Measurements from ENCODE around the gene VN1R5.

VN1R5 gene

DNA sequence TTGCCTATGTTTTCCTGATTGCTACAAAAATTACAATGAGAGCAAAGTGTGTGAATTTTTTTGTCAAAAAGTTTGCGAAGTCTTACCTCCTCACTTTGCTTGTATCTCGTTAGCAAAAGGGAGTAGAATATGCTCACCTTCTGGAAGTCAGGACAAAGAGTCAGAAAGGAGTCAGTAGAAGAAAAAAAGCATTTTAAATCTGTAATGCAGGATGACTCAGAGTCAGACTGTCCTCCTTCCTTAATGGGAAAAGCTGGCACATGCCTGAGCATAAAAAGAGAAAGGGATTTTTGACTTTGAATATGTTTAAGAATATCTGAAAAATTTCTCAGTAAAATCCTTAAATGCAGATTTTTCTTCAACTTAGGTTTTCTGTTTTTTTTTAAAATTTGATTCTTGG lies 14.2 kb upstream of the VN1R5 start:
- H3K4me1 ChIP-seq (ENCODE audit: insufficient read depth, low read length) = no peaks in the 10 kb centered on the region
- H2AFZ ChIP-seq (ENCODE audit: low read depth, low read length) = no peak overlapping the region
- no peaks in the 10 kb centered on the region for H3K9me3 ChIP-seq (ENCODE audit: low read length)
- no peaks in the 10 kb centered on the region for H3K27me3 ChIP-seq (ENCODE audit: insufficient read depth, low read length)
- no peaks in the 10 kb centered on the region for H3K36me3 ChIP-seq (ENCODE audit: insufficient read depth, low read length)
- H3K4me3 ChIP-seq (ENCODE audit: low read length) = no peak overlapping the region

DNA sequence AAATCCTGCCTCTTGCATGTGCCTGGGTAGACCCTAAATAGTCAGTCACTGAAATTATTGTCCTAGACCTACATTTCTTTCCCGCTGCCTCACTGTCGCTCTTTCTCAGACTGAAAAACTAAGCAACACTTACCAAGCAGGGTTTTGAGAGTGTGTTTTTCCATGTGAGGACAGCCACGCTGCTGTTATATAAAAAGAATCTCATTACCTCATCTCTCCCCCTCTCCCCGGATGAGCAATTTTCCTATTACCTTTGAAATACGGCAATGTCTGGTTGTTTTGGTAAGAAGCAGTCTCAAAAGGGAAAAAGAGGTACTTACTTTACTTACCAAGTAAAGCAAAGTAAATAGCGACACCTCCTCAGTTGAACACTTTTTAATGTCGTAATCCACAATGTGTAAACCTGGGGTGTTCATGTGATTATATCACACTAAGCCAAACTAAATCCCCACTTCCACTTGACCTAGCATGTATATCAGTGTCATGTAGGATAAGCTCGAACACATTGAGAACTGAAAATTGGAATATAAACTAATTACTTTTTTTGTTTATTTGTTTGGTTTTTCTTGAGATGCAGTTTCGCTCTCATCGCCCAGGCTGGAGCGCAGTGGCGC lies 12.2 kb upstream of the VN1R5 start:
- Histone ChIP-seq H2AFZ (ENCODE audit: low read depth, low read length) (no peak overlapping the region), H3K9me3 (ENCODE audit: low read length) (no peaks in the 10 kb centered on the region), H3K36me3 (ENCODE audit: insufficient read depth, low read length) (no peaks in the 10 kb centered on the region), H3K4me1 (ENCODE audit: insufficient read depth, low read length) (no peaks in the 10 kb centered on the region), H3K27me3 (ENCODE audit: insufficient read depth, low read length) (no peaks in the 10 kb centered on the region), H3K4me3 (ENCODE audit: low read length) (no peak overlapping the region)

DNA sequence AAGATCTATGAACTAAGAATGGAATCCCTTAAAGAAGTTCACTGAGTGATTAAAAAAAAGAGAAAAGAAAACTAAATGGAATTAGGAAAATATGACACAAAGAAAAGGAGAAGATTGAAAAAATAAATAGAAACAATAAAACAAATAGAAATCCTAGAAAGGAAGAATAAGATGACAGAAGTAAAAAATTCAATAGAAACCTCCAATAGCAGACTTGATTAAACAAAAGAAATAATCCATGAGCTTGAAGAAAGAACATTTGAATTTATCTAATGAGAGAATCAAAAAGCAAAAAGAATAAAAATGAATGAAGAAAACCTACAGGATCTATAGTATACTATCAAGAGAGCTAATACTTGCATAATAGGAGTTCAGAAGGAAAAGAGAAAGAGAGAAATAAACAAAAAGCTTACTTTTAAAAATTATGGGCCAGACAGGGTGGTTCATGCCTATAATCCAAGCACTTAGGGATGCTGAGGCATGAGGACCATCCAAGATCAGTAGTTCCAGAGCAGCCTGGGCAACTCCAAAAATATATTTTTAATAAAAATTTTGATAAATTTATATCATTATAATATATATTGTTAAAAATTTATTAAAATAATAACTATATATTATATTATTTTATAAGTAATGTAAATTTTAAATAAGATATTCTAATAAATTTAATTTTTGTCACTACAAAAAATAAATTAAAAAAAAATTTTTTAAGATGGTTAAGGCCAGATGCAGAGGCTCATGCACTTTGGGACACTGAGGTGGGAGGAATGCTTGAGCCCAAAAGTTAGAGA lies 9.4 kb upstream of the VN1R5 start:
- no peaks in the 10 kb centered on the region for H3K36me3 ChIP-seq (ENCODE audit: insufficient read depth, low read length)

DNA sequence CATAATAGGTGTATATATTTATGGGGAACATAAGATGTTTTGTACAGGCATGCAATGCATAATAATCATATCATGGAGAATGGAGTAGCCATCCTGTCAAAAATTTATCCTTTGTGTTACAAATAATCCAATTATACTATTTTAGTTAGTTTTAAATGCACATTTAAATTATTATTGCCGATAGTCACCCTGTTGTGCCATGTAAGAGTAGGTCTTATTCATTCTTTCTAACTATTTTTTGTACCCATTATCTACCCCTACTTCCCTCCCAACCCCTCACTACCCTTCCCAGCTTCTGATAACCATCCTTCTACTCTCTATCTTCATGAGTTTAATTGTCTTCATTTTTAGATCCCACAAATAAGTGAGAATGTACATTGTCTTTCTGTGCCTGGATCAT lies 8.3 kb upstream of the VN1R5 start:
- Histone ChIP-seq H3K36me3 (ENCODE audit: insufficient read depth, low read length) (no peaks in the 10 kb centered on the region), H2AFZ (ENCODE audit: low read depth, low read length) (no peak overlapping the region), H3K9me3 (ENCODE audit: low read length) (no peaks in the 10 kb centered on the region), H3K4me1 (ENCODE audit: insufficient read depth, low read length) (no peaks in the 10 kb centered on the region), H3K4me3 (ENCODE audit: low read length) (no peak overlapping the region), H3K27me3 (ENCODE audit: insufficient read depth, low read length) (no peaks in the 10 kb centered on the region)

More for the DNA sequence above, 9.4 kb upstream of the VN1R5 start:
- Histone ChIP-seq H3K4me1 (ENCODE audit: insufficient read depth, low read length) (no peaks in the 10 kb centered on the region), H3K9me3 (ENCODE audit: low read length) (no peaks in the 10 kb centered on the region), H2AFZ (ENCODE audit: low read depth, low read length) (no peak overlapping the region), H3K4me3 (ENCODE audit: low read length) (no peak overlapping the region), H3K27me3 (ENCODE audit: insufficient read depth, low read length) (no peaks in the 10 kb centered on the region)

DNA sequence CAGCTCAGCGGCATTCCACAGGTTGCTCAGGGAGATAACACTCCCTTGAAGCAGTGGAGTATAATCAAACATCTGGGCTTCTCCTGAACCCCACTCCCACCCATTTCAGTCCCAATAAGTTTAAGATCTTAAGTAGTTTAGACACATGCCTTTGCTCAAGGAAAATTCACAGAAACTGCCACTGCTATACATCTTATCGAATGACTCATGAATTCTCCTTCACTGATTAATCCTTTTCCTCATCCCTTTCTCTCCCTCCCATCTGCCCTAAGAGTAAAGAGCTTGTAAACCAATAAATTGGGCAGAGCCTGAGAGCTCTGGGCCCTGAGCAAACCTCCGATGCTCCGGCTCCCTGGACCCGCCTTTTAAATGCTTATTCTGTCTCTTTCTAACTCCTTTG lies 10.2 kb downstream of the VN1R5 start:
- Histone ChIP-seq H2AFZ (ENCODE audit: low read depth, low read length) (no peak overlapping the region), H3K36me3 (ENCODE audit: insufficient read depth, low read length) (no peaks in the 10 kb centered on the region), H3K4me1 (ENCODE audit: insufficient read depth, low read length) (no peaks in the 10 kb centered on the region), H3K4me3 (ENCODE audit: low read length) (no peak overlapping the region), H3K9me3 (ENCODE audit: low read length) (no peaks in the 10 kb centered on the region), H3K27me3 (ENCODE audit: insufficient read depth, low read length) (no peaks in the 10 kb centered on the region)

DNA sequence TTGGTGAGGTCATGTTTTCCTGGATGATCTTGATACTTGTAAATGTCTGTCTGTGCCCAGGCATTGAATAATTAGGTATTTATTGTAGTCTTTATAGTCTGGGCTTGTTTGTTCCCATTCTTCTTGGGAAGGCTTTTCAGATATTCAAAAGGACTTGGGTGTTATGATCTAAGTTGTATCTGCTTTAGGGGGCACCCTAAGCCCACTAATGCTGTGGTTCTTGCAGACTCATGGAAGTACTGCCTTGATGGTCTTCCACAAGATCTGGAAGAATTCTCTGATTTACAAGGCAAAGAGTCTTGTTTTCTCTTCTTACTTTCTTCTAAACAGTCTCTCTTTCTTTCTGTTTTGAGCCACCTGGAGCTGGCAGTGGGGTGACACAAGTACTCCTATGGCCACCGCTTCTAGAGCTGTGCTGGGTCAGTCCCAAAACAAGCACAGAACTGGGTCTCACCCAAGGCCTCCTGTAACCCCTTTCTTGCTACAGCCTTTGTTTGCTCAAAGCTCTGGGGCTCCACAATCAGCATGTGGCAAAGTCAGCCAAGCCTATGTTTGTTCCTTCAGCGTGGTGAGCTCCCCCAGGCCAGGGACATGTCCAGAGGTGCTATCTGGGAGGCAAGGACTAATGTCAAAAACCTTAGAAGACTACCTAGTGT lies 12.6 kb downstream of the VN1R5 start:
- Histone ChIP-seq H3K4me3 (ENCODE audit: low read length) (no peak overlapping the region), H3K36me3 (ENCODE audit: insufficient read depth, low read length) (no peaks in the 10 kb centered on the region), H3K27me3 (ENCODE audit: insufficient read depth, low read length) (no peaks in the 10 kb centered on the region), H3K4me1 (ENCODE audit: insufficient read depth, low read length) (no peaks in the 10 kb centered on the region), H3K9me3 (ENCODE audit: low read length) (no peaks in the 10 kb centered on the region), H2AFZ (ENCODE audit: low read depth, low read length) (no peak overlapping the region)

DNA sequence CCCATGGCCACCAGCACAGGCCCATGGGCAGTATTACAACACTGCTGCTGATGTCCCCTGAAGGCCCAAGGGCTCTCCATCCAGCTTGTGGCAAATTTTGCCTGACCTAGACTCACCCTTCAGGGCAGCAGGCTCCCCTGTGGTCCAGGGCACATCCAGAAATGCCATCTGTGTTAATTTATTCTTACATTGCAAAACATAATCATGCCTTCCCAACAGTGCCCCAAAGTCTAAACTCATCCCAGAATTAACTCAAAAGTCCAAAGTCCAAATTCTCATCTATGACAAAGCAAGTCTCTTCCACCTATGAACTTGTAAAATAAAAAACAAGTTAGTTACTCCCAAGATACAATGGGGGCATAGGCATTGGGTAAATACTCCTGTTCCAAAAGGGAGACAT lies 13.3 kb downstream of the VN1R5 start:
- Histone ChIP-seq H3K27me3 (ENCODE audit: insufficient read depth, low read length) (no peaks in the 10 kb centered on the region), H2AFZ (ENCODE audit: low read depth, low read length) (no peak overlapping the region), H3K4me1 (ENCODE audit: insufficient read depth, low read length) (no peaks in the 10 kb centered on the region), H3K9me3 (ENCODE audit: low read length) (no peaks in the 10 kb centered on the region), H3K36me3 (ENCODE audit: insufficient read depth, low read length) (no peaks in the 10 kb centered on the region), H3K4me3 (ENCODE audit: low read length) (no peak overlapping the region)

DNA sequence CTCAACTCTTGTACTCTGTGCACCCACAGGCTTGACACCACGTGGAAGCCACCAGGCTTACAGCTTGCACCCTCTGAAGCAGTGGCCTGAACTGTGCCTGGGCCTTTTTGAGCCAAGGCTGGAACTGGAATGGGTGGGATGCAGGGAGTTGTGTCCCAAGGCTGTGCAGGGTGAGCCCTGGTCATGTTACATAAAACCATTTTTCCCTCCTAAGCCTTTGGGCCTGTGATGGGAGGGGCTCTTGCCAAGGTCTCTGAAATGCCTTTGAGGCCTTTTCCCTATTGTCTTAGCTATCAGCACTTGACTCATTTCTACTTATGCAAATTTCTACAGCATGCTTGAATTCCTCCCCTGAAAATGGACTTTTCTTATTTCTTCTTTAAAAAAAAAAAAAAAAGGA lies 14.1 kb downstream of the VN1R5 start:
- no peak overlapping the region for H2AFZ ChIP-seq (ENCODE audit: low read depth, low read length)
- no peaks in the 10 kb centered on the region for H3K36me3 ChIP-seq (ENCODE audit: insufficient read depth, low read length)
- no peaks in the 10 kb centered on the region for H3K9me3 ChIP-seq (ENCODE audit: low read length)
- no peak overlapping the region for H3K4me3 ChIP-seq (ENCODE audit: low read length)
- no peaks in the 10 kb centered on the region for H3K4me1 ChIP-seq (ENCODE audit: insufficient read depth, low read length)
- no peaks in the 10 kb centered on the region for H3K27me3 ChIP-seq (ENCODE audit: insufficient read depth, low read length)

DNA sequence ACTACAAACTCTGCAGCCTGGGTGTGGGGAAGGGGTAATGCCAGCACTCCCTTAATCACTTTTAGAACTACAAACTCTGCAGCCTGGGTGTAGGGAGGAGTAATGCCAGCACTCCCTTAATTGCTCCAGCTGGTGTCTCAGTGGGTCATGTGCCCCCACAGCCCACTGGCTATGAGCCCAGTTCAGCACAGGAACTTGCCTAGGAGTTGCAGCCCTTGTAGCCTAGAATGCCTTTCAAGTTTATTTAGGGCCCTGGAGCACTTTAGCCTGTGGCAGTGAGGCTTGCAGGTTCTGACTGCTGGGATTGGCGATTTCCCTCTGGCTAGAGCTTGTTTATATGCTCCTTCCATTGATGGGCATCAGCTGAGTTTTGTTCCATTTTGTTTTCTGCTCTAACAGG lies 17.1 kb downstream of the VN1R5 start:
- Histone ChIP-seq H3K4me1 (ENCODE audit: insufficient read depth, low read length) (no peaks in the 10 kb centered on the region), H3K4me3 (ENCODE audit: low read length) (no peak overlapping the region), H3K36me3 (ENCODE audit: insufficient read depth, low read length) (no peaks in the 10 kb centered on the region), H2AFZ (ENCODE audit: low read depth, low read length) (no peak overlapping the region), H3K27me3 (ENCODE audit: insufficient read depth, low read length) (no peaks in the 10 kb centered on the region), H3K9me3 (ENCODE audit: low read length) (no peaks in the 10 kb centered on the region)

DNA sequence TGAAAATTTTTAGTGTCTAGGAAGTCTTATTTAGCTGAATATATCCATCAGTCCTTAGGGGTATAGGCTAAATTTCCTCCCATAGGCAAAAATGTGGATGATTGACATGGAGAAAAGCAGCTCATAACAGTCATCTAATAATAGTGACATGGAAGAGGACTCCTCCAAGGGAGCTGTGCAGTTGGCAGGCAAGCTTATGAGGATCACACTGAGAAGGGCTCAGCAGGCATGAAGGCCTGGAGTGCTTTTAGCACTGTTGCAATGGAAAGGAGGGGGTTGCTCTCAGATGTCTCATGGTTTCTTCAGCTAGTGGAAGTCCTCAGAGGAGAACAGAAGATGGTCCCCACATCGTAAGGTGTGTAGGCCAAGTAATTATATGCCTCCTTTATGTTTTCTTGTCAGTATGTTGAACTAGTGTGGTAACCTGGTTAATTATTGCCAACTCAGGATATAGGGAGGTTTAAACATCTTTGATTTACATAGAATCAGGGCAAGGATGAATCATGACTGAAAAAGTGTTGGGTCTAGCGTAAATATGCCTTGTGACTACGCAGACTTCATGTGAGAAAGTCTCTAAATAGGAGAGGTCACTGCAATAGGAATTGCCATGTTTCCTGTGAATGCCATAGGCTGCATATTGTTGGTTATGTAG lies 18.9 kb downstream of the VN1R5 start:
- Histone ChIP-seq H2AFZ (ENCODE audit: low read depth, low read length) (no peak overlapping the region), H3K9me3 (ENCODE audit: low read length) (no peaks in the 10 kb centered on the region), H3K4me3 (ENCODE audit: low read length) (no peak overlapping the region), H3K36me3 (ENCODE audit: insufficient read depth, low read length) (no peaks in the 10 kb centered on the region), H3K4me1 (ENCODE audit: insufficient read depth, low read length) (no peaks in the 10 kb centered on the region), H3K27me3 (ENCODE audit: insufficient read depth, low read length) (no peaks in the 10 kb centered on the region)

DNA sequence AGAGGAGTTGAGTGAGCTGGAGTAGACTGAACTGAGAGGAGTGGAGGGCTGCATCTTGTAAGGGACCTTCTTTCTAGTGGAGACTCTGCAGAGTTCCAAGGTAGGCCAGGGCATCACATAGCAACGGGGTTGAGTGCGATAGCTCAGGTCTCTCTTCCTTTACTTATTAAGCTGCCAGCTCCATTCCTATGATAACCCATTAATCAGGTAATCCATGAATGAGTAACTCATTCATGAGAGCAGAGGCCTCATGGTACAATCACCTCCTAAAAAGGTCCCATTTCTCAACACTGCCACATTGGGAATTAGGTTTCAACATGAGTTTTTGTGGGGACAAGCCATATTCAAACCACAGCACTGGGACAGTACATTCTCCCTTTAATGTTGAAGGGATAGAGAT lies 21.3 kb downstream of the VN1R5 start:
- no peaks in the 10 kb centered on the region for H3K4me1 ChIP-seq (ENCODE audit: insufficient read depth, low read length)
- no peaks in the 10 kb centered on the region for H3K9me3 ChIP-seq (ENCODE audit: low read length)
- H3K27me3 ChIP-seq (ENCODE audit: insufficient read depth, low read length) = no peaks in the 10 kb centered on the region
- H3K4me3 ChIP-seq (ENCODE audit: low read length) = no peak overlapping the region
- no peaks in the 10 kb centered on the region for H3K36me3 ChIP-seq (ENCODE audit: insufficient read depth, low read length)
- no peak overlapping the region for H2AFZ ChIP-seq (ENCODE audit: low read depth, low read length)

DNA sequence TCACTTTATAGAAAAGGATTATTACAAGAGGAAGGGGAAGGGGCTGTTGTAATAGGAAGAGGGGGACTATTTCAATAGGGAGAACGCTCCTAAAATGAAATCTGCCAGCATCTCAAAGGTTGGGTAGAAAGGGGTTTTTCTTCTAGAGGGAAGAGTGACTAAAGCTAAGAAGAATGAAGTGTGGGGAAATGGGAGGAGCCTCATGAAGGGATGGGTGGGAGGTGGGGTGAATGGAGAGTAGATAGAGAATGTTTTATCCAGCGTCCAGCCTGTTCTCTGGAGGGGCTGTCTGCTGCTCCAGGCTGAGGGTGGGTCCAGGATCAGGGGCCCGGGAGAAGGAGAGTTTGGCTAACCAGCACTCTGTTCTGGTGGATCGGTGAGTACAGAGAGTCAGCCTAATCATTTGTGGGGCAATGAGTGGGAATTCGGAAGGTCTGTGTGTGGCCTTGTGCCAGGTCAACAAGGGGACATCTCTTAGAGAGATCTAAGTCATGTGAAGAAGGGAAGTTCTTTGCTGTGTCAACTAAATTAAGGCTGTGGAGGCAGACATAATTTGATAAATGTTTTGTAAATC lies 25.2 kb downstream of the VN1R5 start:
- H3K9me3 ChIP-seq (ENCODE audit: low read length) = peaks cover 2% of the 10 kb centered on the region
- H3K4me3 ChIP-seq (ENCODE audit: low read length) = no peak overlapping the region
- no peak overlapping the region for H2AFZ ChIP-seq (ENCODE audit: low read depth, low read length)
- no peaks in the 10 kb centered on the region for H3K36me3 ChIP-seq (ENCODE audit: insufficient read depth, low read length)
- H3K27me3 ChIP-seq (ENCODE audit: insufficient read depth, low read length) = no peaks in the 10 kb centered on the region
- no peaks in the 10 kb centered on the region for H3K4me1 ChIP-seq (ENCODE audit: insufficient read depth, low read length)

DNA sequence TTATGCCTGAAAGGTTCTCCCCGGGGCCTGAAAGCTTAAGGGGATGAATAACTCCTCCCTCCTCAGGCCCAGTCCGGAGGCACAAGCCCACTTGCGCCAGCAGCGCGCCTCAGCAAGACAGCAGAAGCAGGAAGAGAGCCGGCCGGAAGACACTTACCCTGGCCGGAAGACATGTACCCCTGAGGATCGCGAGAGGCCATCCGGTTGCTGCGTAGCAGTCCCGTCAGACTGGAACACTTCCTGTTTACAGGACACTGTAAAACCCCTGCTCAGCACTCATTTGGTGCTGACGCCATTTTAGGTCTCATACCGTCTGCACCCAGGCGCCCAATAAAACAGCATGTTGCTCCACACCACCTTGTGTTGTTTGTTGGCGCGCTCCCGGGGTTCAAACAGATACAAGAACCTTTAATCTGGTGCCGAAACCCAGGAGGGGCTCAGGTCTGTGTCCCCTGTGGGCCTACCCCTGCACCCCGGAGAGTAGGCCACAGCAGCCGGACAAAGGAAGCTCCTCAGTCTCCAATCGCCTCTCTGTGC lies 30.3 kb downstream of the VN1R5 start:
- Histone ChIP-seq H3K27me3 (ENCODE audit: insufficient read depth, low read length) (no peaks in the 10 kb centered on the region), H3K4me1 (ENCODE audit: insufficient read depth, low read length) (no peaks in the 10 kb centered on the region), H2AFZ (ENCODE audit: low read depth, low read length) (no peak overlapping the region), H3K36me3 (ENCODE audit: insufficient read depth, low read length) (no peaks in the 10 kb centered on the region), H3K9me3 (ENCODE audit: low read length) (peaks cover 6% of the 10 kb centered on the region), H3K4me3 (ENCODE audit: low read length) (no peak overlapping the region)
